ENCODE measurements around the gene NINJ2. TPM values are rescaled to one million over a fixed set of nuclear protein-coding genes. Genes with fewer than 3 reads are reported as not detected.
"Not testable (repeated sequence)": the region's sequence is repeated elsewhere in the genome, so short reads cannot be mapped to it uniquely, and the experiment has no call there.

Gene NINJ2
- total RNA-seq, 1 experiment from 2014 or later, result not detected

DNA sequence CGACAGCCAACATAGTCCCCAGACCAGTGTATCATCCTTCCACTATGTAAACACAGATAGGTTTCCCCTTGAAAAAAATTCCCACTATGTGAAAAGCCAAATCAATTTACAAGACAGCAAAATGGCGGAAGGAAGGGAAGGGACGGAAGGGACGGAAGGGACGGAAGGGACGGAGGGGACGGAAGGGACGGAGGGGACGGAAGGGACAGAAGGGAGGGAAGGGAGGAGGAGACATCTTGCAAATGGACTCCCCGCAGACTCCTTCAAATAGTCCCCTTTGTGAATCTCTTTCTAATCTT, 75.3 kb downstream of the NINJ2 start:
- no peak overlapping the region for H3K27ac ChIP-seq
- no peaks in the 10 kb centered on the region for H3K9me3 ChIP-seq (replicated peaks)
- no peaks in the 10 kb centered on the region for H3K27me3 ChIP-seq (replicated peaks)
- no peaks in the 10 kb centered on the region for H3K36me3 ChIP-seq
- H3K4me3 ChIP-seq, result no peak overlapping the region
- DNase-seq (ENCODE audit: low read depth in 1 of 2, low spot score in 2 of 2), result no peak
- no peaks in the 10 kb centered on the region for H3K4me1 ChIP-seq (replicated peaks)

GRCh38 chr12:587132-588023, 75.9 kb downstream of the NINJ2 start:
- Histone ChIP-seq H3K9me3 (replicated peaks) (no peaks in the 10 kb centered on the region), H3K4me1 (replicated peaks) (no peaks in the 10 kb centered on the region), H3K27me3 (replicated peaks) (no peaks in the 10 kb centered on the region), H3K36me3 (no peaks in the 10 kb centered on the region), H3K4me3 (no peak overlapping the region), H3K27ac (no peak overlapping the region)
- DNase-seq (ENCODE audit: low read depth in 1 of 2, low spot score in 2 of 2), result no peak

DNA sequence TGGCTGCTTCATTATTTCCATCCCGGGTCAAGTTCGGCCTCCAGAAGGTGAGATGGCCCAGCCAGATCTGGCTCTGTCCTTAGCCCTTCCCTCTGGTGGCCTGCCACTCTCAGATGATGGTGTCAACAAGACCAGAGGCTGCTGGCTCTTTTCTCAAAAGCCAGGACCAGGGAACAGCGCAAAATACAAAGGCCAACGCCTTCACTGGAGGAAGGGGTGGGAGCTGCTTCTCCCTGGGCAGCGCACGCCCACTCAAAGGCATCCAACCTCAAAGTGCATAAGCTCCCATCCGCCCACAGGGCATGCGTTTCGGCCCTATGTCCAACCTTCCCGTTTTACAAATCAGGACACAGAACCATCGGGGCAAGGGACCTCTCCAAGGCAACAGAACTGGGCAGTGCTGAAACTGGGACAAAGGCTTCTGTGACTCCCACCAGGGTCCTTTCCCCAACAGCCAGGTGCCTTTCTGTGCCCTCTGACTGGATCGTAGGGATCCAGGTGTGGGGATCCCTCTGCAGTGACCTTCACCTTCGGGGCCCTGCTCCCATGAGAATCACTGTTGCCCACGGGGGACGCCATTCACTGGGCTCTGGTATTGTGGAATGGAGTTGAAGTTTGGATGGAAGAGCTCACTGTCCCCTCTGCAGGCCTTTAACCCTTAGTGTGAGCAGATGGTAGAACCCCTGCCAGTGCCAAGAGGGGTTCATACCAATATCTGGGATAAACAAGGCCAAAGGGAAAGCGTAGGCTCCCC, 76.8 kb downstream of the NINJ2 start:
- no peak overlapping the region for H3K27ac ChIP-seq
- DNase-seq (ENCODE audit: low read depth in 1 of 2, low spot score in 2 of 2), result no peak
- H3K4me3 ChIP-seq, result no peak overlapping the region
- H3K4me1 ChIP-seq (replicated peaks), result no peaks in the 10 kb centered on the region
- no peaks in the 10 kb centered on the region for H3K9me3 ChIP-seq (replicated peaks)
- H3K36me3 ChIP-seq, result no peaks in the 10 kb centered on the region
- no peaks in the 10 kb centered on the region for H3K27me3 ChIP-seq (replicated peaks)

DNA sequence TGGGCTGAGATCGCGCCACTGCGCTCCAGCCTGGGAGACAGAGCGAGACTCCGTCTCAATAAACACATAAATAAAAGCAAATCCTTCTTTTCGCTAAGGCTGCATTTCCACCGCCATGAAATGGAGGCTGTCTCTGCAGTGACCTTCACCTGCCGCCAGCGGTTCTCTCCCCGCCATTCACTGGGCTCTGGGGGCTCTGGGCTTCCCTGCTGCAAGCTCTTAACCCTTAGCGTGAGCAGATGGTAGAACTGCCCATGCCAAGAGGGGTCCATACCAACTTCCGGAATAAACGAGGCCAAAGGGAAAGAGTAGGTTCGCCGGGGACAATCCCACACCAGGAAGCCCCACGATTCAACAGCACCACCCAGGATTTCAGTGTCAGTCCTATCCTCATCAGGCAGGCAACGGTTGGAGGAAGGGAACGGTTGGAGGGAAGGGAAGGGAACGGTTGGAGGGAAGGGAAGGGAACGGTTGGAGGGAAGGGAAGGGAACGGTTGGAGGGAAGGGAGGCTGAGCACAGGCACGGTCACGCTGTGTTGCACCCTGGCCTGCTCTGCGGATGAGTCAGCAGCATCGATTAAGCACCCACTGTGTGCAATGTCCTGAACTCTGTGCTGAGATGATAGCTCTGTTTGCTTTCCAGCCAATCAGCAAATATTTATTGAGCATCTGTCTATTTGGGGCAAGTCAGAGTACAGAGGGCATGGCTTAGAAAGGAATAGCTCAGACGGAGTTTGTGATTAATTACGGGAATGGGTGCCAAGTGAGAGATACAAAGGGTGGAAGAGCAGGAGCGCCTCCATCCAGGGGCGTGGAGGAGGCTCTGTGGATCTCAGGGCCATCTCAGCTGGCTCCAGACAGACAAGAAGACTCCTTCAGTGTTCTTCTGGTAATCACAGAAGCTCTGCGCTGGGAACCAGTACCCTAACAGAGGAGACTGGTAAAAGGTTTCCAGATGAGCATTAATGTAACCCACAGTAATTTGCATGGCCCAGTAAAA, 77.9 kb downstream of the NINJ2 start:
- no peaks in the 10 kb centered on the region for H3K4me1 ChIP-seq (replicated peaks)
- no peak overlapping the region for H3K4me3 ChIP-seq
- H3K27me3 ChIP-seq (replicated peaks), result no peaks in the 10 kb centered on the region
- H3K36me3 ChIP-seq, result no peaks in the 10 kb centered on the region
- no peak for DNase-seq (ENCODE audit: low read depth in 1 of 2, low spot score in 2 of 2)
- no peak overlapping the region for H3K27ac ChIP-seq
- no peaks in the 10 kb centered on the region for H3K9me3 ChIP-seq (replicated peaks)

DNA sequence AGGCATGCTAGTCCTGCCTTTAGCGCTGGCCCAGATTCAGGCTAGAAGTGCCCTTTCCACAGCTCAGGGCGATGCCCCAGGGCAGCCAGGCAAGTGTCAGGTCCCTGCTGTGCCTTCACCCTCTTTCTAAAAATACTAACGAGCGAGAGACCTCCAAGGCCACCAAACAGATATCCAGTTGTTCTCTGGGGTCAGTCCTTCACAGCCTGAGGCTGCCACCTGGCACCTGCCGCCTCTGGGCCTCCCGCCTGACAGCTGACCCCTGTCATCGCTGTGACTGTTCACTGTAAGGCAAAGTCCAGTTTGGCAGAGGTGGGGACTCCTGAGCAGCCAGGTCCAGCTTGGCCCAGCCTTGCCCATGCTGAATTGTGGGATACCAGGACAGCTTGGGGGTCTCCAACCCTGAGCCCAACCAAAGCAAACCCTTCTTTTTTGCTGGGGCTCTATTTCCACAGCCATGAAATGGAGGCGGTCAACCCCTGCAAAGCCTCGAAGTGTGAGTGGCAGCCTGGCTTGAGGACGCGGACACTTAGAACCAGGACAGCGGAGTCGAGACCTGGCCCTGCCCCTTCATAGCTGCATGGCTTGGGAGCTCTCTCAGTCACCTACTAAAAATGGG, 79.9 kb downstream of the NINJ2 start:
- no peaks in the 10 kb centered on the region for H3K9me3 ChIP-seq (replicated peaks)
- no peak overlapping the region for H3K27ac ChIP-seq
- H3K36me3 ChIP-seq, result no peaks in the 10 kb centered on the region
- H3K27me3 ChIP-seq (replicated peaks), result no peaks in the 10 kb centered on the region
- no peaks in the 10 kb centered on the region for H3K4me1 ChIP-seq (replicated peaks)
- H3K4me3 ChIP-seq, result no peak overlapping the region
- no peak for DNase-seq (ENCODE audit: low read depth in 1 of 2, low spot score in 2 of 2)

GRCh38 chr12:581746-582145, 81.5 kb downstream of the NINJ2 start:
- H3K9me3 ChIP-seq (replicated peaks), result no peaks in the 10 kb centered on the region
- H3K27me3 ChIP-seq (replicated peaks), result no peaks in the 10 kb centered on the region
- H3K4me1 ChIP-seq (replicated peaks), result no peaks in the 10 kb centered on the region
- no peak for DNase-seq (ENCODE audit: low read depth in 1 of 2, low spot score in 2 of 2)
- no peaks in the 10 kb centered on the region for H3K36me3 ChIP-seq
- no peak overlapping the region for H3K4me3 ChIP-seq
- no peak overlapping the region for H3K27ac ChIP-seq

DNA sequence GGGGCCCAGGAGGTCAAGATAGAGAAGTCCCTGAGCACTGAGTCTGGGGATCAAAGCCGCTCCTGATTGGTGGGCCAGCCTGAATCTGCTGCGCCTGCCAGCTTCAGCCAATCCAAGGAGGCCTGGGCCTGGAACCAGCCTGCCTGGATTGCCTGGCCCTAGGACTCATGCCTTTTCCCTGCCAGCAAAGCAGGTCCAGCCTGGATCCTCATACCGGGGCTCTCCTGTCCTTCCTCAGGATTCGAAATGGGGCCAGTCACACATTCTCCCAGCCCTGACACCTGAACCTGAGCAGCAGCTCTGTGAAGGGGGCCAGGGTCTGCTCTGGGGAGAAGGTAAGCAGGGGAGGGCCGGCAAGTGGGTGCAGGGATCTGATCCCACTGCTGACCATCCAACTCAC, 81.9 kb downstream of the NINJ2 start:
- Histone ChIP-seq H3K27ac (no peak overlapping the region), H3K27me3 (replicated peaks) (no peaks in the 10 kb centered on the region), H3K36me3 (no peaks in the 10 kb centered on the region), H3K4me1 (replicated peaks) (peaks cover 3% of the 10 kb centered on the region), H3K4me3 (no peak overlapping the region), H3K9me3 (replicated peaks) (no peaks in the 10 kb centered on the region)
- DNase-seq (ENCODE audit: low read depth in 1 of 2, low spot score in 2 of 2), result no peak

DNA sequence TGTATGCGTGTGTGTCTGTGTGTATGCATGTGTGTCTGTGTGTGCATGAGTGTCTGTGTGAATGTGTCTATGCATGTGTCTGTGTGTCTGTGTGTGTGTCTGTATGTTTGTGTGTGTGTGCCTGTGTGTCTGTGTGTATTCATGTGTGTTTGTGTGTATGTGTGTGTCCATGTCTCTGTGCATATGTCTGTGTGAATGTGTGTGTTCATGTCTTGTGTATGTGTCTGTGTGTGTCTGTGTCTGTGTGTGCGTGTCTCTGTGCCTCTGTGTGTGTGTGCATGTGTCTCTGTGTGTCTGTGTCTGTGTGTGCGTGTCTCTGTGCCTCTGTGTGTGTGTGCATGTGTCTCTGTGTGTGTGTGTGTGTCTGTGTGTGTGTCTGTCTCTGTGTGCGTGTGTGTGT, 82.4 kb downstream of the NINJ2 start:
- no peaks in the 10 kb centered on the region for H3K27me3 ChIP-seq (replicated peaks)
- H3K27ac ChIP-seq, result no peak overlapping the region
- no peaks in the 10 kb centered on the region for H3K36me3 ChIP-seq
- no peaks in the 10 kb centered on the region for H3K9me3 ChIP-seq (replicated peaks)
- no peak overlapping the region for H3K4me3 ChIP-seq
- DNase-seq (ENCODE audit: low read depth in 1 of 2, low spot score in 2 of 2), result no peak
- H3K4me1 ChIP-seq (replicated peaks), result peaks cover 8% of the 10 kb centered on the region

GRCh38 chr12:579420-580110, 83.7 kb downstream of the NINJ2 start:
- Histone ChIP-seq H3K9me3 (replicated peaks) (no peaks in the 10 kb centered on the region), H3K27ac (no peak overlapping the region), H3K4me1 (replicated peaks) (peaks cover 13% of the 10 kb centered on the region), H3K4me3 (no peak overlapping the region), H3K27me3 (replicated peaks) (no peaks in the 10 kb centered on the region), H3K36me3 (no peaks in the 10 kb centered on the region)
- no peak for DNase-seq (ENCODE audit: low read depth in 1 of 2, low spot score in 2 of 2)

GRCh38 chr12:578748-579419, 84.4 kb downstream of the NINJ2 start:
- DNase-seq (ENCODE audit: low read depth in 1 of 2, low spot score in 2 of 2), result no peak
- Histone ChIP-seq H3K27ac (no peak overlapping the region), H3K36me3 (no peaks in the 10 kb centered on the region), H3K9me3 (replicated peaks) (no peaks in the 10 kb centered on the region), H3K4me1 (replicated peaks) (peaks cover 13% of the 10 kb centered on the region), H3K27me3 (replicated peaks) (no peaks in the 10 kb centered on the region), H3K4me3 (no peak overlapping the region)

DNA sequence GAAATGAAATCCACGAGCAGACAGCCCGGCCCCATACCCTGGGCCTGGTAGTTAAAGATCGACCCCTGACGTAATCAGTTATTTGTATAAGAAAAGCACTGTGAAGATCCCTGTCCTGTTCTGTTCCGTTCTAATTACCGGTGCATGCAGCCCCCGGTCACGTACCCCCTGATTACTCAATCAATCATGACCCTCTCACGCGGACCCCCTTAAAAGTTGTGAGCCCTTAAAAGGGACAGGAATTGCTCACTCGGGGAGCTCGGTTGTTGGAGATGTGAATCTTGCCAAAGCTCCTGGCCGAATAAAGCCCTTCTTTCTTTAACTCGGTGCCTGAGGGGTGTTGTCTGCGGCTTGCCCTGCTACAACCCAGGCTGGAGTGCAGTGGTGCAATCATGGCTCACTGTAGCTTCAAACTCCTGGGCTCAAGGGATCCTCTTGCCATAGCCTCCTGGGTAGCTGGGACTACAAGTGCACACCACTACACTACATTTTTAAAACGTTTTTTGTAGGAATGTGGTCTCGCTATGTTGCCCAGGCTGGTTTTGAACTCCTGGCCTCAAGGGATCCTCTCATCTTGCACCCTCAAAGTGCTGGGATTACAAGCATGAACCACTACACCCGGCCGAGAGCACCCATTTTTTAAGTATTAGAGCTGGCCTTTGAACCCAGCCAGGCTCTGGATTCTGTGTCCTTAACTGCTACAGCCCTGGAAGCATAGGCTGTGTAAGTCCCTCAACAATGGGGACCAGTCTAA, 85.1 kb downstream of the NINJ2 start:
- H3K9me3 ChIP-seq (replicated peaks); H3K27me3 ChIP-seq (replicated peaks); H3K36me3 ChIP-seq; DNase-seq (ENCODE audit: low read depth in 1 of 2, low spot score in 2 of 2); H3K4me3 ChIP-seq; H3K27ac ChIP-seq: not testable (repeated sequence)
- H3K4me1 ChIP-seq (replicated peaks), result peaks cover 18% of the 10 kb centered on the region

DNA sequence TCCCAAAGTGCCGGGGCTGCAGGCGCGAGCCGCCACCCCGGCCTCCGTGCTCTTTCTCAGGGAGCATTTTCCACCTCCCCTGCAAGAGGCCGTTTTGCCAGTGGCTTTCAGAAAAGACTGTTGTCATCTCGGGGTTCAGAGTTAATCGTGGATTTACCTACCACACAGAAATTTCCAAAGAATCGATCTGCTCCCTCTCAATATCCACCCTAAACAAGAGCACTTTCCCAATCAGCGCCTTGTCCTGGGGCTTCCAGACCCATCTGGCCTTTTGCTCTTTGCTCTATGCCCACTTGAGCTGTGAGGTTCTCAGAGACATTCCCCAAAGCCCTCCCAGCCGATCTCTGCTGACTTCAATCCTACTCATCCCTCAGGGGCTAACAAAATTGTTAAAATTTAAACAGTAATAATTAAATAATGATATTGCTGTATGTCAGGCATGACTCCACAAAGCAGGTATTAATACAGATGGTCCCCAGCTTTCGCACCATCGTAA, 86.6 kb downstream of the NINJ2 start:
- H3K27ac ChIP-seq, result peak overlapping the region; percentile 23; the same call in 1 of the 2 replicates
- H3K4me1 ChIP-seq (replicated peaks), result peaks cover 33% of the 10 kb centered on the region
- no peak for DNase-seq (ENCODE audit: low read depth in 1 of 2, low spot score in 2 of 2)
- H3K9me3 ChIP-seq (replicated peaks), result no peaks in the 10 kb centered on the region
- H3K27me3 ChIP-seq (replicated peaks), result no peaks in the 10 kb centered on the region
- H3K4me3 ChIP-seq, result no peak overlapping the region
- H3K36me3 ChIP-seq, result no peaks in the 10 kb centered on the region

Measured in SJSA1 (cell line).